Panc1 (cell line): ENCODE measurements around the gene SEBOX. TPM values are rescaled to one million over a fixed set of nuclear protein-coding genes. Genes with fewer than 3 reads are reported as not detected.

Experiments used
- ATAC-seq: fragments of 200-7000 bp; cut with Tn5 transposase; 2 replicates; pipeline ENCODE4 v1.9.1; 2020; ENCODE audit warnings: mild to moderate bottlenecking, moderate library complexity
- BruUV-seq: library from RNA; stranded (reverse); fragments of 400-500 nt; replicated peaks from 2 replicates; lab custom pipeline; 2021; lab: Mats Ljungman, UMichigan
- CTCF ChIA-PET: fragments of 300-600 bp; sonication (Branson Sonifier 250); formaldehyde crosslinking; loops from one replicate; lab custom pipeline; 2022; ENCODE audit warnings: antibody characterized with exemption; lab: Charles Lee
- POLR2A ChIA-PET: fragments of 300-600 bp; sonication (Branson Sonifier 250); formaldehyde crosslinking; loops from one replicate; lab custom pipeline; 2022; ENCODE audit warnings: antibody characterized with exemption; lab: Charles Lee
- DNase-seq: peaks from one replicate; pipeline ENCODE4 v3.0.0-alpha.2; 2010; ENCODE audit warnings: low read depth, low spot score
- H3K27ac ChIP-seq: 2 replicates; pipeline ENCODE4 v1.5.1; 2011; ENCODE audit warnings: mild to moderate bottlenecking, low read length, inconsistent platforms
- H3K27me3 ChIP-seq: fragments of 200-500 bp; sonication (Bioruptor generic); 2 replicates; pipeline ENCODE4 v1.6.0; 2014; ENCODE audit warnings: low read length, inconsistent platforms; ENCODE audit not compliant: control insufficient read depth, insufficient read depth
- H3K36me3 ChIP-seq: fragments of 200-500 bp; sonication (Bioruptor generic); 2 replicates; pipeline ENCODE4 v1.5.1; 2014; ENCODE audit warnings: inconsistent platforms, mild to moderate bottlenecking, low read length, moderate library complexity; ENCODE audit not compliant: control insufficient read depth, insufficient read depth
- H3K4me1 ChIP-seq: 2 replicates; pipeline ENCODE4 v1.5.1; 2011; ENCODE audit warnings: inconsistent platforms, mild to moderate bottlenecking, low read length, moderate library complexity; ENCODE audit not compliant: control insufficient read depth, insufficient read depth
- H3K4me3 ChIP-seq, 2 experiments: 2 replicates each; pipeline ENCODE4 v1.5.1; 2011 to 2012; ENCODE audit warnings: low read depth in 2 of 2, low read length in 2 of 2, mild to moderate bottlenecking in 2 of 2, inconsistent platforms in 1 of 2, moderate library complexity in 1 of 2
- H3K9me3 ChIP-seq: fragments of 200-500 bp; sonication (Bioruptor generic); 2 replicates; pipeline ENCODE4 v1.5.1; 2014; ENCODE audit warnings: low read depth, mild to moderate bottlenecking, inconsistent platforms, low read length, moderate library complexity; ENCODE audit not compliant: control insufficient read depth, insufficient read depth
- POLR2AphosphoS5 ChIP-seq: IDR thresholded peaks from 2 replicates; pipeline ENCODE4 v1.6.1; 2012; ENCODE audit warnings: mild to moderate bottlenecking, low read depth, low read length, moderate library complexity
- SIN3A ChIP-seq: IDR thresholded peaks from 2 replicates; pipeline ENCODE4 v1.6.1; 2012; ENCODE audit warnings: low read depth, mild to moderate bottlenecking, low read length, moderate library complexity, borderline replicate concordance; ENCODE audit not compliant: insufficient read depth
- TCF7L2 ChIP-seq: IDR thresholded peaks from 2 replicates; pipeline ENCODE4 v1.6.1; 2011; ENCODE audit warnings: mild to moderate bottlenecking, low read depth, low read length, inconsistent platforms
- in situ Hi-C: cut with HindIII; loops from 2 replicates; pipeline ENCODE4 v1.10.0; 2016; ENCODE audit warnings: low sequenced_read_pairs, low pct_unique_long_range_greater_than_20kb
- intact Hi-C: fragments of 100-400 bp; cut with micrococcal nuclease; formaldehyde crosslinking; loops from one replicate; pipeline ENCODE4 v1.10.0; 2022; ENCODE audit not compliant: unreplicated experiment
- total RNA-seq: library from RNA; stranded (reverse); gene quantifications from one replicate; pipeline ENCODE4 v1.2.1, GENCODE V29; 2021; ENCODE audit not compliant: unreplicated experiment
- TF ChIP-seq, protein P1 (sequence below), 2 experiments: IDR thresholded peaks; 2 replicates each; pipeline ENCODE4 v1.6.1; 2011 to 2012; ENCODE audit warnings: low read depth in 2 of 2, control low read depth in 1 of 2, low read length in 1 of 2, mild to moderate bottlenecking in 1 of 2, moderate library complexity in 1 of 2; ENCODE audit not compliant: insufficient read depth in 1 of 2
- TF ChIP-seq, protein P2 (sequence below): fragments of 450-650 bp; IDR thresholded peaks from 2 replicates; pipeline ENCODE4 v1.5.1; 2017; ENCODE audit warnings: mild to moderate bottlenecking

SEBOX gene
- total RNA-seq, 1 experiment from 2014 or later: not detected

DNA sequence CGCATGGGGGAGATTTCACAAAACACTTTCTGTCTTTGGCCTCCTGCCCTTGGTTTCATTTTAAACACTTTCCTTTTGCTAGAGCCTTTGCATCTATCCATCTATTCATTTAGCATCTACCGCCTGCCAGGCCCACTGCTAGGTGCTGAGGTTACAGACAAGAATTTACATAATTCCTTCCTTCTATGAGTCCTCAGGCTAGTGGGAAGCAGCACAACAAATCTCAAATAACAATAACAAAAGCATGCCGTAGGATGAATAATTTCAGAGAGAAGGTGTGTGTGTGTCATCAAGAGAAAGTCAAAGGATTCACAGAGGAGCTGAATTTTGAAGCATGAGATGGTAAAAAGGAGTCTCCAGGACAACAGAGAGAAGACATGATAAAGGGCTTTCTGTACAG, 47.1 kb upstream of the SEBOX start:
- no peaks in the 10 kb centered on the region for H3K9me3 ChIP-seq
- in situ Hi-C loops (no loop called here), intact Hi-C loops (no loop called here)
- no peak for ATAC-seq
- DNase-seq: no peak
- no peaks in the 10 kb centered on the region for H3K27me3 ChIP-seq
- no peaks in the 10 kb centered on the region for H3K36me3 ChIP-seq
- TF ChIP-seq POLR2AphosphoS5 (no peak), SIN3A (no peak), TCF7L2 (no peak)
- TF ChIP-seq, protein P1, sequence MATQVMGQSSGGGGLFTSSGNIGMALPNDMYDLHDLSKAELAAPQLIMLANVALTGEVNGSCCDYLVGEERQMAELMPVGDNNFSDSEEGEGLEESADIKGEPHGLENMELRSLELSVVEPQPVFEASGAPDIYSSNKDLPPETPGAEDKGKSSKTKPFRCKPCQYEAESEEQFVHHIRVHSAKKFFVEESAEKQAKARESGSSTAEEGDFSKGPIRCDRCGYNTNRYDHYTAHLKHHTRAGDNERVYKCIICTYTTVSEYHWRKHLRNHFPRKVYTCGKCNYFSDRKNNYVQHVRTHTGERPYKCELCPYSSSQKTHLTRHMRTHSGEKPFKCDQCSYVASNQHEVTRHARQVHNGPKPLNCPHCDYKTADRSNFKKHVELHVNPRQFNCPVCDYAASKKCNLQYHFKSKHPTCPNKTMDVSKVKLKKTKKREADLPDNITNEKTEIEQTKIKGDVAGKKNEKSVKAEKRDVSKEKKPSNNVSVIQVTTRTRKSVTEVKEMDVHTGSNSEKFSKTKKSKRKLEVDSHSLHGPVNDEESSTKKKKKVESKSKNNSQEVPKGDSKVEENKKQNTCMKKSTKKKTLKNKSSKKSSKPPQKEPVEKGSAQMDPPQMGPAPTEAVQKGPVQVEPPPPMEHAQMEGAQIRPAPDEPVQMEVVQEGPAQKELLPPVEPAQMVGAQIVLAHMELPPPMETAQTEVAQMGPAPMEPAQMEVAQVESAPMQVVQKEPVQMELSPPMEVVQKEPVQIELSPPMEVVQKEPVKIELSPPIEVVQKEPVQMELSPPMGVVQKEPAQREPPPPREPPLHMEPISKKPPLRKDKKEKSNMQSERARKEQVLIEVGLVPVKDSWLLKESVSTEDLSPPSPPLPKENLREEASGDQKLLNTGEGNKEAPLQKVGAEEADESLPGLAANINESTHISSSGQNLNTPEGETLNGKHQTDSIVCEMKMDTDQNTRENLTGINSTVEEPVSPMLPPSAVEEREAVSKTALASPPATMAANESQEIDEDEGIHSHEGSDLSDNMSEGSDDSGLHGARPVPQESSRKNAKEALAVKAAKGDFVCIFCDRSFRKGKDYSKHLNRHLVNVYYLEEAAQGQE (IDR thresholded peaks at IDR 0.05; ENCODE audit: insufficient read depth in 1 of 2, low read depth in 2 of 2, low read length in 1 of 2): no peak
- TF ChIP-seq, protein P2, sequence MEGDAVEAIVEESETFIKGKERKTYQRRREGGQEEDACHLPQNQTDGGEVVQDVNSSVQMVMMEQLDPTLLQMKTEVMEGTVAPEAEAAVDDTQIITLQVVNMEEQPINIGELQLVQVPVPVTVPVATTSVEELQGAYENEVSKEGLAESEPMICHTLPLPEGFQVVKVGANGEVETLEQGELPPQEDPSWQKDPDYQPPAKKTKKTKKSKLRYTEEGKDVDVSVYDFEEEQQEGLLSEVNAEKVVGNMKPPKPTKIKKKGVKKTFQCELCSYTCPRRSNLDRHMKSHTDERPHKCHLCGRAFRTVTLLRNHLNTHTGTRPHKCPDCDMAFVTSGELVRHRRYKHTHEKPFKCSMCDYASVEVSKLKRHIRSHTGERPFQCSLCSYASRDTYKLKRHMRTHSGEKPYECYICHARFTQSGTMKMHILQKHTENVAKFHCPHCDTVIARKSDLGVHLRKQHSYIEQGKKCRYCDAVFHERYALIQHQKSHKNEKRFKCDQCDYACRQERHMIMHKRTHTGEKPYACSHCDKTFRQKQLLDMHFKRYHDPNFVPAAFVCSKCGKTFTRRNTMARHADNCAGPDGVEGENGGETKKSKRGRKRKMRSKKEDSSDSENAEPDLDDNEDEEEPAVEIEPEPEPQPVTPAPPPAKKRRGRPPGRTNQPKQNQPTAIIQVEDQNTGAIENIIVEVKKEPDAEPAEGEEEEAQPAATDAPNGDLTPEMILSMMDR: no peak
- no peak overlapping the region for H3K27ac ChIP-seq
- CTCF ChIA-PET: no interaction called here
- POLR2A ChIA-PET: no interaction called here
- BruUV-seq: no TSS peak
- H3K4me3 ChIP-seq: no peak overlapping the region
- no peaks in the 10 kb centered on the region for H3K4me1 ChIP-seq

DNA sequence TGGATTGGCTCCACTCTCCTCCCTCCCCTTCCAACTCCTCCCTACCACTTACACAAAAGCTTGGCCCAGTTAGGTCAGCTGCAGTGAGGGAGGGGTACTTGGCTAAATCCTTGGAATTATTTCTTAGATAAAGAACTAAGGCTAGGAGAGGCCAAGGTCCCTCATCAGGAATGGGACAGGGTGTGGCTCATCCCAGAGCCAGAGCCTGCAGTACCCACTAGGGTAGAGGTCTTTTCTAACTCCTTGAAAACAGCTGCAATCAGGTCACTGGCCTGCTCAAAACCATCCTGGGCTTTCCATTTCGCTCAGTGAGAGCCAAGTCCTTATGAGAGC, 42.9 kb upstream of the SEBOX start:
- Histone ChIP-seq H3K4me3 (no peak overlapping the region), H3K27ac (no peak overlapping the region), H3K36me3 (no peaks in the 10 kb centered on the region), H3K9me3 (no peaks in the 10 kb centered on the region), H3K27me3 (no peaks in the 10 kb centered on the region), H3K4me1 (peaks cover 8% of the 10 kb centered on the region)
- BruUV-seq: no TSS peak
- ChIA-PET CTCF (no interaction called here), POLR2A (no interaction called here)
- ATAC-seq (no peak), DNase-seq (no peak)
- no peak for TF ChIP-seq SIN3A
- TF ChIP-seq POLR2AphosphoS5: no peak
- TF ChIP-seq, protein P1 (IDR thresholded peaks at IDR 0.05; ENCODE audit: insufficient read depth in 1 of 2, low read depth in 2 of 2, low read length in 1 of 2): no peak
- TF ChIP-seq, protein P2: no peak
- no peak for TF ChIP-seq TCF7L2
- in situ Hi-C loops: no loop called here
- intact Hi-C loops: no loop called here
